GM19395 (cell line): ENCODE results near the gene ASPA.
"Not testable (repeated sequence)": the region's sequence is repeated elsewhere in the genome, so short reads cannot be mapped to it uniquely, and the experiment has no call there.

ENCODE experiments used
- ATAC-seq: cut with Tn5 transposase; IDR thresholded peaks from one replicate; pipeline ENCODE4 v1.9.1; 2021; ENCODE audit warnings: mild to moderate bottlenecking, moderate library complexity; ENCODE audit not compliant: unreplicated experiment

The ASPA gene

GRCh38 chr17:3507071-3507470 lies 31.3 kb downstream of the ASPA start:
- ATAC-seq = no peak

GRCh38 chr17:3507869-3508268 lies 32.1 kb downstream of the ASPA start:
- no peak for ATAC-seq

GRCh38 chr17:3510090-3510489 lies 34.3 kb downstream of the ASPA start:
- ATAC-seq = no peak

GRCh38 chr17:3511852-3512504 lies 36.2 kb downstream of the ASPA start:
- ATAC-seq = no peak

- ATAC-seq = no peak
These were observed 36.8 kb downstream of the ASPA start for GRCh38 chr17:3512505-3513171.

GRCh38 chr17:3513305-3514035 lies 37.7 kb downstream of the ASPA start:
- no peak for ATAC-seq

GRCh38 chr17:3514167-3514566 lies 38.4 kb downstream of the ASPA start:
- ATAC-seq = not testable (repeated sequence)

- ATAC-seq = no peak
These were observed 39.1 kb downstream of the ASPA start for GRCh38 chr17:3514873-3515272.

- not testable (repeated sequence) for ATAC-seq
These were observed 43.7 kb downstream of the ASPA start for GRCh38 chr17:3519472-3519871.

GRCh38 chr17:3524024-3524423 lies 48.2 kb downstream of the ASPA start:
- ATAC-seq = no peak

- no peak for ATAC-seq
These were observed 50.7 kb downstream of the ASPA start for GRCh38 chr17:3526491-3526890.

- ATAC-seq = no peak
These were observed 51.2 kb downstream of the ASPA start for GRCh38 chr17:3526971-3527370.

- no peak for ATAC-seq
These were observed 51.7 kb downstream of the ASPA start for GRCh38 chr17:3527468-3527867.

- ATAC-seq = no peak
These were observed 52.1 kb downstream of the ASPA start for GRCh38 chr17:3527896-3528295.

GRCh38 chr17:3528403-3528851 lies 52.6 kb downstream of the ASPA start:
- no peak for ATAC-seq

GRCh38 chr17:3528880-3529511 lies 53.2 kb downstream of the ASPA start:
- no peak for ATAC-seq

- no peak for ATAC-seq
These were observed 54.3 kb downstream of the ASPA start for GRCh38 chr17:3529817-3530741.

GRCh38 chr17:3531266-3532101 lies 55.7 kb downstream of the ASPA start:
- no peak for ATAC-seq

GRCh38 chr17:3532106-3532858 lies 56.5 kb downstream of the ASPA start:
- ATAC-seq = no peak
